IPS-NIHi7 (cell line): ENCODE data around the gene AHDC1.
A peak's percentile ranks its signal among the peaks of the same experiment; 100 is the strongest.
"Not testable (repeated sequence)": the region's sequence is repeated elsewhere in the genome, so short reads cannot be mapped to it uniquely, and the experiment has no call there.

Experiments used
- DNase-seq: peaks from one replicate; pipeline ENCODE4 v3.0.0; 2012; ENCODE audit warnings: mixed read lengths; ENCODE audit errors: extremely low spot score

AHDC1 gene

GRCh38 chr1:27633298-27633610 lies 29.3 kb upstream of the AHDC1 start:
- DNase-seq, result no peak

GRCh38 chr1:27632387-27633297 lies 28.7 kb upstream of the AHDC1 start:
- DNase-seq, result no peak

- DNase-seq, result no peak
These were observed 27.0 kb upstream of the AHDC1 start for GRCh38 chr1:27630859-27631491.

GRCh38 chr1:27628712-27629111 lies 24.8 kb upstream of the AHDC1 start:
- no peak for DNase-seq

- DNase-seq, result not testable (repeated sequence)
These were observed 23.8 kb upstream of the AHDC1 start for GRCh38 chr1:27627733-27628132.

GRCh38 chr1:27627061-27627460 lies 23.1 kb upstream of the AHDC1 start:
- no peak for DNase-seq

GRCh38 chr1:27626031-27626935 lies 22.3 kb upstream of the AHDC1 start:
- DNase-seq, result no peak

- DNase-seq, result no peak
These were observed 20.7 kb upstream of the AHDC1 start for GRCh38 chr1:27624467-27625178.

GRCh38 chr1:27623327-27624212 lies 19.6 kb upstream of the AHDC1 start:
- no peak for DNase-seq

GRCh38 chr1:27622828-27623227 lies 18.9 kb upstream of the AHDC1 start:
- no peak for DNase-seq

GRCh38 chr1:27621051-27621920 lies 17.3 kb upstream of the AHDC1 start:
- DNase-seq, result no peak

- DNase-seq, result not testable (repeated sequence)
These were observed 16.0 kb upstream of the AHDC1 start for GRCh38 chr1:27619782-27620438.

- no peak for DNase-seq
These were observed 14.6 kb upstream of the AHDC1 start for GRCh38 chr1:27618341-27619082.

- no peak for DNase-seq
These were observed 13.5 kb upstream of the AHDC1 start for GRCh38 chr1:27617420-27617819.

GRCh38 chr1:27616441-27616840 lies 12.5 kb upstream of the AHDC1 start:
- DNase-seq, result no peak

GRCh38 chr1:27615346-27616192 lies 11.6 kb upstream of the AHDC1 start:
- DNase-seq, result no peak

- DNase-seq, result peak; percentile 87
These were observed 10.8 kb upstream of the AHDC1 start for GRCh38 chr1:27614625-27615344.
